Measurements from ENCODE around the gene POLE. TPM values are rescaled to one million over a fixed set of nuclear protein-coding genes. Genes with fewer than 3 reads are reported as not detected.

POLE gene
- total RNA-seq, 4 donors from 2014 or later, result 58.3 to 198 (median 84.3) TPM

- peak in 1 of 3 donors; percentile 47 for DNase-seq
- Histone ChIP-seq H3K27ac (no peak within 1 kb of the TSS), H3K9me3 (no peaks in the 10 kb centered on the region), H3K36me3 (no peaks in the 10 kb centered on the region), H3K4me3 (peak within 1 kb of the TSS in 1 of 4 donors; percentile 11), H3K4me1 (no peaks in the 10 kb centered on the region), H3K27me3 (no peaks in the 10 kb centered on the region)
- no peak for TF ChIP-seq CTCF (IDR thresholded peaks at IDR 0.05)
- TF ChIP-seq POLR2A (IDR thresholded peaks at IDR 0.05), result no peak
Observed at GRCh38 chr12:132610051-132610759, 76.9 kb downstream of the POLE start, which contains the start of gene LRCOL1. Gene LRCOL1, minus strand, starts transcription at chr12:132610582. Its CDS starts 4,331 bp downstream, at chr12:132606251.

GRCh38 chr12:132608231-132609171 is 78.6 kb downstream of the POLE start:
- H3K9me3 ChIP-seq, result no peaks in the 10 kb centered on the region
- peaks cover 0 to 10% (median 0%) of the 10 kb centered on the region in 4 donors for H3K4me1 ChIP-seq
- no peaks in the 10 kb centered on the region for H3K36me3 ChIP-seq
- no peak overlapping the region for H3K4me3 ChIP-seq
- TF ChIP-seq POLR2A (IDR thresholded peaks at IDR 0.05) (no peak), CTCF (IDR thresholded peaks at IDR 0.05) (no peak)
- H3K27me3 ChIP-seq, result peaks cover 0 to 5% of the 10 kb centered on the region in 2 donors
- peak in 1 of 3 donors; percentile 47 for DNase-seq
- no peak overlapping the region for H3K27ac ChIP-seq

GRCh38 chr12:132606927-132607326 is 80.2 kb downstream of the POLE start:
- Histone ChIP-seq H3K27ac (no peak overlapping the region), H3K9me3 (no peaks in the 10 kb centered on the region), H3K4me3 (no peak overlapping the region), H3K36me3 (no peaks in the 10 kb centered on the region), H3K4me1 (peaks cover 0 to 23% (median 0%) of the 10 kb centered on the region in 4 donors), H3K27me3 (peaks cover 0 to 8% of the 10 kb centered on the region in 2 donors)
- no peak for TF ChIP-seq POLR2A (IDR thresholded peaks at IDR 0.05)
- no peak for TF ChIP-seq CTCF (IDR thresholded peaks at IDR 0.05)
- DNase-seq, result no peak

- Histone ChIP-seq H3K27ac (no peak overlapping the region), H3K4me1 (peaks cover 0 to 23% (median 0%) of the 10 kb centered on the region in 4 donors), H3K27me3 (peaks cover 0 to 8% of the 10 kb centered on the region in 2 donors), H3K9me3 (no peaks in the 10 kb centered on the region), H3K4me3 (no peak overlapping the region), H3K36me3 (no peaks in the 10 kb centered on the region)
- no peak for DNase-seq
- no peak for TF ChIP-seq CTCF (IDR thresholded peaks at IDR 0.05)
- no peak for TF ChIP-seq POLR2A (IDR thresholded peaks at IDR 0.05)
Observed at GRCh38 chr12:132606466-132606865, 80.7 kb downstream of the POLE start.

- no peak for DNase-seq
- Histone ChIP-seq H3K27me3 (peaks cover 0 to 8% of the 10 kb centered on the region in 2 donors), H3K36me3 (no peaks in the 10 kb centered on the region), H3K9me3 (no peaks in the 10 kb centered on the region), H3K27ac (no peak overlapping the region), H3K4me3 (no peak overlapping the region), H3K4me1 (peaks cover 0 to 23% (median 0%) of the 10 kb centered on the region in 4 donors)
- TF ChIP-seq CTCF (IDR thresholded peaks at IDR 0.05), result no peak
- no peak for TF ChIP-seq POLR2A (IDR thresholded peaks at IDR 0.05)
Observed at GRCh38 chr12:132605892-132606291, 81.2 kb downstream of the POLE start.

Measured in Peyer's patch (tissue), 4 donors.